Measurements from ENCODE around the gene WDR5. TPM values are rescaled to one million over a fixed set of nuclear protein-coding genes. Genes with fewer than 3 reads are reported as not detected.
"Not testable (repeated sequence)": the region's sequence is repeated elsewhere in the genome, so short reads cannot be mapped to it uniquely, and the experiment has no call there.

Gene WDR5
- total and polyA plus RNA-seq, 9 of the 15 experiments (the other 6 are each of a cell fraction or from before 2014, with no cell fraction given): 3.0 to 56.8 (median 38.6) TPM

DNA sequence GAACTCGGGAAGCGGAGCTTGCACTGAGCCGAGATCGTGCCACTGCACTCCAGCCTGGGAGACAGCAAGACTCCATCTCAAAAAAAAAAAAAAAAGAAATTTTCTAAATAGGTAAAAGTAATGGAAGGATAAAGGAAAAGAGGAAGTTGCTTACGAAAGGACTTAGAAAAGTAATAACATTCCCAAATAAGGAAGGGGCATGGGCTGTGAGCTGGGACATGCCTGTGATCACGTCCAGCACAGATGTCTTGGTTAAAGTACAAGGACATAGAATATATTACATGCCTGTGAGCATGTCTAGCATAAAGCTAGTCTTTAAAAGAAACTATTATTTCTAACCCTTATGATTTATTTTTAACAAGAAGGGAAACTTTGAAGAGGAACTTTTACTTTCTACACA, 34.7 kb upstream of the WDR5 start:
- H2AFZ ChIP-seq (ENCODE audit: low read depth, low read length); H3K9me1 ChIP-seq (ENCODE audit: control insufficient read depth, insufficient read depth, low read length); intact Hi-C loops (cut with micrococcal nuclease); BruUV-seq (replicated peaks); H3K79me2 ChIP-seq (ENCODE audit: control insufficient read depth, insufficient read depth, low read length); H3K4me2 ChIP-seq (ENCODE audit: insufficient read depth, low read length); in situ Hi-C loops (cut with MboI); H3K27ac ChIP-seq (ENCODE audit: extremely low read depth, low read depth, low read length); FAIRE-seq; H3K4me1 ChIP-seq (replicated peaks in 1 of 2; ENCODE audit: control insufficient read depth in 2 of 2, insufficient read depth in 2 of 2, low read length in 2 of 2); H4K20me1 ChIP-seq (replicated peaks; ENCODE audit: control insufficient read depth, insufficient read depth, low read length); H3K36me3 ChIP-seq (ENCODE audit: control insufficient read depth, insufficient read depth, low read length); H3K4me3 ChIP-seq; H3K9me3 ChIP-seq (replicated peaks; ENCODE audit: control insufficient read depth, insufficient read depth, low read depth, low read length); ATAC-seq; H3K9ac ChIP-seq (ENCODE audit: insufficient read depth in 1 of 2, low read depth in 2 of 2, low read length in 2 of 2); DNase-seq (ENCODE audit: extremely low read depth in 1 of 4, low spot score in 3 of 4): not testable (repeated sequence)
- ChIA-PET POLR2A (interaction anchor here (0.6 kb wide), 1 partner anchor 254 kb away, joined by 3 read pairs; no protein-coding TSS in a partner anchor), CTCF (ENCODE audit: low intra/inter-chr PET ratio) (interaction anchor here (0.7 kb wide), 1 partner anchor 1842 kb away, joined by 3 read pairs; no protein-coding TSS in a partner anchor)
- WGBS (ENCODE audit: insufficient coverage, low coverage, missing lambda C conversion rate): 5% methylated on average over 6 of the region's 6 CpGs
- peak in 1 of 2 experiments; percentile 74; a peak in 2 of 4 replicates for TF ChIP-seq SRF (CRISPR knock-in tag; IDR thresholded peaks at IDR 0.05)
- peaks cover 18 to 32% of the 10 kb centered on the region in 2 experiments; a peak in 3 of 5 replicates for H3K27me3 ChIP-seq (ENCODE audit: control insufficient read depth in 2 of 2, insufficient read depth in 2 of 2, low read length in 2 of 2)

DNA sequence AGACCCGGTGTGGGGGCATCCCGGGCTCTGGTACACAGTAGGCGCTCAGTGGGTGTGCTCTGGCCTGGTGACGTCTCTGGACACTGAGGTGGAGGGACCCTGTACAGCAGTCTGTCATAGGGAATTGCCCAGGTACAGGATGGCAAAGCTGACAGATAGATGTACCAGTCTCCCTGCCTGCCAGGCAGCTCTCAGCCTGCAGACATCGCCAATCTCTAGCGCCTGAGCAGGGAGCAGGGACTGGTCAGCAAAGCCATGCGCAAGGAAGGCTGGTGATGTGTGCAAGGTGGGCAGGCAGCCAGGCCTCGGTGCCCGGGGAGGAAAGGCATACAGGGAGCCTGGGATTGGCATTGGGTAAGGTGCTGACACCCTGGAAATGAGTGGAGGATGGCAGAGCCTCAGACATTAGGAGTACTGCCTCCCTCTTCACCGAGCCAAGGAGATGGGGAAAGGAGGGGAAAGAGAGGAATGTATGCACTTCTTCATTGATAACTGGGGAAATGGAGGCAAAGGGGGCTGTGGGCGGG, 34.2 kb upstream of the WDR5 start:
- Histone ChIP-seq H3K36me3 (ENCODE audit: control insufficient read depth, insufficient read depth, low read length) (no peaks in the 10 kb centered on the region), H3K9me1 (ENCODE audit: control insufficient read depth, insufficient read depth, low read length) (no peaks in the 10 kb centered on the region), H3K4me1 (replicated peaks in 1 of 2; ENCODE audit: control insufficient read depth in 2 of 2, insufficient read depth in 2 of 2, low read length in 2 of 2) (no peaks in the 10 kb centered on the region), H3K79me2 (ENCODE audit: control insufficient read depth, insufficient read depth, low read length) (no peaks in the 10 kb centered on the region), H3K4me3 (no peak overlapping the region), H3K27ac (ENCODE audit: extremely low read depth, low read depth, low read length) (no peak overlapping the region), H3K9me3 (replicated peaks; ENCODE audit: control insufficient read depth, insufficient read depth, low read depth, low read length) (no peaks in the 10 kb centered on the region), H2AFZ (ENCODE audit: low read depth, low read length) (no peak overlapping the region), H4K20me1 (replicated peaks; ENCODE audit: control insufficient read depth, insufficient read depth, low read length) (peaks cover 4% of the 10 kb centered on the region; the same call in 1 of the 2 replicates), H3K9ac (ENCODE audit: insufficient read depth in 1 of 2, low read depth in 2 of 2, low read length in 2 of 2) (no peak overlapping the region), H3K4me2 (ENCODE audit: insufficient read depth, low read length) (no peak overlapping the region), H3K27me3 (ENCODE audit: control insufficient read depth in 2 of 2, insufficient read depth in 2 of 2, low read length in 2 of 2) (peaks cover 15 to 27% of the 10 kb centered on the region in 2 experiments; a peak in 3 of 5 replicates)
- CTCF ChIA-PET (ENCODE audit: low intra/inter-chr PET ratio): interaction anchor here (0.5 to 0.7 kb wide), 2 partner anchors 284 to 1843 kb away, joined by 3 read pairs; no protein-coding TSS in a partner anchor
- in situ Hi-C loops (cut with MboI) (no loop called here), intact Hi-C loops (cut with micrococcal nuclease) (no loop called here)
- no TSS peak for BruUV-seq (replicated peaks)
- no peak for FAIRE-seq
- no peak for DNase-seq (ENCODE audit: extremely low read depth in 1 of 4, low spot score in 3 of 4)
- 6% methylated on average over 11 of the region's 11 CpGs for WGBS (ENCODE audit: insufficient coverage, low coverage, missing lambda C conversion rate)
- TF ChIP-seq PCBP2 (IDR thresholded peaks at IDR 0.05; ENCODE audit: low read depth, low read length, poor library complexity, severe bottlenecking) (no peak), CHD2 (IDR thresholded peaks at IDR 0.05; ENCODE audit: low read depth, low read length) (no peak), BCOR (IDR thresholded peaks at IDR 0.05) (no peak), ZEB2 (IDR thresholded peaks at IDR 0.05) (no peak), ZNF3 (CRISPR knock-in tag; IDR thresholded peaks at IDR 0.05) (no peak), ZNF431 (CRISPR knock-in tag; IDR thresholded peaks at IDR 0.05) (no peak)
- TF ChIP-seq, protein P1, sequence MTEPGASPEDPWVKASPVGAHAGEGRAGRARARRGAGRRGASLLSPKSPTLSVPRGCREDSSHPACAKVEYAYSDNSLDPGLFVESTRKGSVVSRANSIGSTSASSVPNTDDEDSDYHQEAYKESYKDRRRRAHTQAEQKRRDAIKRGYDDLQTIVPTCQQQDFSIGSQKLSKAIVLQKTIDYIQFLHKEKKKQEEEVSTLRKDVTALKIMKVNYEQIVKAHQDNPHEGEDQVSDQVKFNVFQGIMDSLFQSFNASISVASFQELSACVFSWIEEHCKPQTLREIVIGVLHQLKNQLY (CRISPR knock-in tag; conservative IDR thresholded peaks at IDR 0.05): no peak
- ATAC-seq: no peak
- POLR2A ChIA-PET: interaction anchor here (0.6 kb wide), 1 partner anchor 254 kb away, joined by 3 read pairs; no protein-coding TSS in a partner anchor

Measured in K562 (cell line).